ENCODE results near the gene MGAT3. TPM values are rescaled to one million over a fixed set of nuclear protein-coding genes. Genes with fewer than 3 reads are reported as not detected.

The MGAT3 gene
- total and polyA plus RNA-seq, 2 donors (not counting 3 experiments of a cell fraction or from before 2014, with no cell fraction given), result not detected

DNA sequence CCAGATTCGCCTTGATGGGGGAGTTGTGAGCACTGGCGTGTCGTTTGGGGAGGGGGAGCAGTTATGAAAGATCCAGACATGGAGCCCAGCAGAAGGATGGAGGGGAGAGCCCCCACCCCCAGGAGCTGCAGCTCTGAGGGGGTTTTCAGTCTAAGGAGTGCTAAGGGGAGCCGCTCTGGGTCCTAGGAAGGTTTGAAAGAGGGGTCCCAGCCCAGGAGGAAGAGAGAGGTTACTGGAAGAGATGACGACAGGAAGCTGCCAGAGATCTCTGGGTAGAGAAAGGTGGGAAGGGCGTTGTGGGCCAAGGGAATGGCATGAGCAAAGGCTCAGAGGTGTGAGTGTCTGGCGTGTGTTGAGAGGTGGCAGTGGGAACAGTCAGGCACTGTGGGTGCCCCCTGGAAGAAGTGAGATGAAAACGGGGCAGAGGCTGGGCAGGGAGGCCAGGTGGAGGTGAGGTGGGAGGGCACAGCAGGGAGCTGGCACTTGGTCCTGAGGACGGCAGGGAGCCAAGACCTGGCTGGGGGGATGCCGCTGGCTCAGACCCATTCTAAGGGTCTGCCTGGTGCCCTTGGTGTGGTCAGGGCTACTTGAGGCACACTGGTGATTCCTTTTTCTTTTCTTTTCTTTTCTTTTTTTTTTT, 1.8 kb downstream of the MGAT3 start:
- Histone ChIP-seq H3K4me3 (replicated peaks in 1 of 3; ENCODE audit: insufficient read depth in 1 of 3, low read depth in 1 of 3, low read length in 3 of 3) (no peak overlapping the region), H3K9ac (replicated peaks; ENCODE audit: extremely low read depth, insufficient read depth, low read length) (no peak overlapping the region), H3K36me3 (ENCODE audit: control insufficient read depth in 2 of 2, extremely low read depth in 1 of 2, insufficient read depth in 2 of 2, low read length in 2 of 2) (no peaks in the 10 kb centered on the region), H3K27ac (ENCODE audit: insufficient read depth, low read depth, low read length) (no peak overlapping the region), H3K27me3 (ENCODE audit: control insufficient read depth in 2 of 2, insufficient read depth in 2 of 2, low read length in 2 of 2) (peaks cover 26 to 28% of the 10 kb centered on the region in 2 experiments), H3K9me3 (replicated peaks; ENCODE audit: control insufficient read depth, insufficient read depth, low read length) (no peaks in the 10 kb centered on the region), H4K20me1 (replicated peaks; ENCODE audit: control insufficient read depth, extremely low read depth, insufficient read depth, low read length) (no peaks in the 10 kb centered on the region), H2AFZ (ENCODE audit: low read depth, low read length) (no peak overlapping the region), H3K79me2 (ENCODE audit: control insufficient read depth, insufficient read depth, low read length) (no peaks in the 10 kb centered on the region), H3K4me1 (ENCODE audit: control insufficient read depth, extremely low read depth, insufficient read depth, low read length) (no peaks in the 10 kb centered on the region), H3K9me1 (replicated peaks; ENCODE audit: control insufficient read depth, extremely low read depth, insufficient read depth, low read length) (no peaks in the 10 kb centered on the region), H3K4me2 (ENCODE audit: insufficient read depth, low read length) (no peak overlapping the region)
- DNase-seq (ENCODE audit: low read depth, low spot score) (no peak), FAIRE-seq (no peak)
- intact Hi-C loops (cut with micrococcal nuclease), result no loop called here
- no TSS peak for BruUV-seq (replicated peaks)
- TF ChIP-seq GATA2 (IDR thresholded peaks at IDR 0.05; ENCODE audit: insufficient read depth, insufficient read length, low read depth, low read length) (no peak), CTCF (IDR thresholded peaks at IDR 0.05; ENCODE audit: extremely low read depth in 1 of 2, insufficient read depth in 1 of 2, low read depth in 1 of 2, low read length in 2 of 2) (no peak), JUN (IDR thresholded peaks at IDR 0.05; ENCODE audit: borderline replicate concordance, insufficient read depth, insufficient read length, low read depth) (no peak), EZH2 (IDR thresholded peaks at IDR 0.05; ENCODE audit: borderline replicate concordance, low read depth, low read length, severe bottlenecking) (no peak), POLR2A (IDR thresholded peaks at IDR 0.05; ENCODE audit: low read depth, low read length) (no peak), MYC (IDR thresholded peaks at IDR 0.05; ENCODE audit: low read depth, low read length) (no peak), POLR2AphosphoS5 (IDR thresholded peaks at IDR 0.05; ENCODE audit: insufficient read depth, low read depth, low read length) (no peak), FOS (IDR thresholded peaks at IDR 0.05; ENCODE audit: borderline replicate concordance, insufficient read depth, low read length) (no peak), MAX (IDR thresholded peaks at IDR 0.05; ENCODE audit: insufficient read depth, insufficient read length) (no peak)
- POLR2A ChIA-PET, result no interaction called here
- dilution Hi-C loops (cut with MboI; ENCODE audit: extremely low pct_ligation_motif_present, low sequenced_read_pairs), result no loop called here
- CTCF ChIA-PET, result interaction anchor here (1.6 kb wide), 1 partner anchor 9 kb away, joined by 3 read pairs; no protein-coding TSS in a partner anchor

Data from endothelial cell of umbilical vein (primary cell).